Activated CD8-positive, alpha-beta memory T cell treated with anti-CD3 and anti-CD28 coated beads, Interleukin-2, amount 50 U/mL, for 24 hours (primary cell): Measurements from ENCODE around the gene SH3RF3.
"Not testable (repeated sequence)": the region's sequence is repeated elsewhere in the genome, so short reads cannot be mapped to it uniquely, and the experiment has no call there.

Source experiments
- DNase-seq: peaks from one replicate; pipeline ENCODE4 v3.0.0-alpha.2; 2020; ENCODE audit errors: extremely low read depth

Gene SH3RF3

GRCh38 chr2:109118321-109118720, 10.7 kb upstream of the SH3RF3 start:
- DNase-seq, result no peak

- no peak for DNase-seq
Measured at GRCh38 chr2:109120166-109120565, 8.8 kb upstream of the SH3RF3 start.

GRCh38 chr2:109120686-109121085, 8.3 kb upstream of the SH3RF3 start:
- not testable (repeated sequence) for DNase-seq

- DNase-seq, result no peak
Measured at GRCh38 chr2:109123586-109124201, 5.3 kb upstream of the SH3RF3 start.

GRCh38 chr2:109124982-109125592, 3.9 kb upstream of the SH3RF3 start:
- DNase-seq, result no peak

- DNase-seq, result no peak
Measured at GRCh38 chr2:109125593-109126500, 3.2 kb upstream of the SH3RF3 start.

GRCh38 chr2:109126501-109126860, 2.5 kb upstream of the SH3RF3 start:
- no peak for DNase-seq

- DNase-seq, result no peak
Measured at GRCh38 chr2:109127556-109127955, 1.4 kb upstream of the SH3RF3 start.

- peak; percentile 25 for DNase-seq
Measured at GRCh38 chr2:109128048-109128615, 873 bp upstream of the SH3RF3 start.

- DNase-seq, result no peak
Measured at GRCh38 chr2:109129356-109129920, 433 bp downstream of the SH3RF3 start.

- DNase-seq, result no peak
Measured at GRCh38 chr2:109129921-109130722, 1.1 kb downstream of the SH3RF3 start.

- DNase-seq, result no peak
Measured at GRCh38 chr2:109130723-109130995, 1.7 kb downstream of the SH3RF3 start.

GRCh38 chr2:109131777-109132176, 2.8 kb downstream of the SH3RF3 start:
- no peak for DNase-seq

- DNase-seq, result no peak
Measured at GRCh38 chr2:109132626-109133025, 3.6 kb downstream of the SH3RF3 start.

GRCh38 chr2:109133746-109134145, 4.7 kb downstream of the SH3RF3 start:
- no peak for DNase-seq

GRCh38 chr2:109134741-109135358, 5.8 kb downstream of the SH3RF3 start:
- no peak for DNase-seq

- DNase-seq, result no peak
Measured at GRCh38 chr2:109135359-109136197, 6.6 kb downstream of the SH3RF3 start.

GRCh38 chr2:109136542-109136941, 7.5 kb downstream of the SH3RF3 start:
- DNase-seq, result no peak

GRCh38 chr2:109137616-109138015, 8.6 kb downstream of the SH3RF3 start:
- DNase-seq, result no peak

- DNase-seq, result no peak
Measured at GRCh38 chr2:109138449-109138848, 9.4 kb downstream of the SH3RF3 start.
